ENCODE measurements around the gene S100A8. TPM values are rescaled to one million over a fixed set of nuclear protein-coding genes. Genes with fewer than 3 reads are reported as not detected.

The S100A8 gene
- total RNA-seq, 1 donor from 2014 or later = not detected

GRCh38 chr1:153399401-153400055 lies 8.7 kb upstream of the S100A8 start:
- Mint-ChIP-seq H3K4me1 (no peaks in the 10 kb centered on the region), H3K9me3 (peaks cover under 1% of the 10 kb centered on the region), H3K27ac (no peak overlapping the region), H3K27me3 (ENCODE audit: insufficient read depth, low read depth) (peaks cover 14% of the 10 kb centered on the region), H3K36me3 (no peaks in the 10 kb centered on the region), H3K4me3 (no peak overlapping the region)
- no peak overlapping the region for H3K9ac ChIP-seq
- no peaks in the 10 kb centered on the region for H3K27me3 ChIP-seq
- no peak overlapping the region for H2AFZ ChIP-seq (replicated peaks)
- no peak for DNase-seq (ENCODE audit: low spot score)
- H3K4me1 ChIP-seq = no peaks in the 10 kb centered on the region
- no peak overlapping the region for H3K27ac ChIP-seq
- no peaks in the 10 kb centered on the region for H4K20me1 ChIP-seq (ENCODE audit: low read depth)
- no peaks in the 10 kb centered on the region for H3K79me2 ChIP-seq (ENCODE audit: low read depth)
- no peak for TF ChIP-seq EZH2phosphoT487 (IDR thresholded peaks at IDR 0.05)
- TF ChIP-seq CTCF (IDR thresholded peaks at IDR 0.05) = no peak
- TF ChIP-seq EZH2 (IDR thresholded peaks at IDR 0.05) = no peak
- H3K36me3 ChIP-seq = no peaks in the 10 kb centered on the region
- H3K4me2 ChIP-seq = no peak overlapping the region
- no peak overlapping the region for H3K4me3 ChIP-seq
- no peaks in the 10 kb centered on the region for H3F3A ChIP-seq (ENCODE audit: low read depth)
- H3K9me3 ChIP-seq (ENCODE audit: low read depth) = no peaks in the 10 kb centered on the region

- no peak overlapping the region for H3K4me3 ChIP-seq
- no peaks in the 10 kb centered on the region for H3K27me3 ChIP-seq
- Mint-ChIP-seq H3K36me3 (no peaks in the 10 kb centered on the region), H3K9me3 (no peaks in the 10 kb centered on the region), H3K27me3 (ENCODE audit: insufficient read depth, low read depth) (peaks cover 12% of the 10 kb centered on the region), H3K27ac (no peak overlapping the region), H3K4me3 (no peak overlapping the region), H3K4me1 (no peaks in the 10 kb centered on the region)
- H3K4me1 ChIP-seq = no peaks in the 10 kb centered on the region
- no peaks in the 10 kb centered on the region for H3K36me3 ChIP-seq
- no peak overlapping the region for H3K27ac ChIP-seq
- H3K9ac ChIP-seq = no peak overlapping the region
- no peak overlapping the region for H3K4me2 ChIP-seq
- TF ChIP-seq EZH2 (IDR thresholded peaks at IDR 0.05) (no peak), CTCF (IDR thresholded peaks at IDR 0.05) (no peak), EZH2phosphoT487 (IDR thresholded peaks at IDR 0.05) (no peak)
- H3F3A ChIP-seq (ENCODE audit: low read depth) = no peaks in the 10 kb centered on the region
- H4K20me1 ChIP-seq (ENCODE audit: low read depth) = no peaks in the 10 kb centered on the region
- no peak for DNase-seq (ENCODE audit: low spot score)
- H3K9me3 ChIP-seq (ENCODE audit: low read depth) = no peaks in the 10 kb centered on the region
- no peak overlapping the region for H2AFZ ChIP-seq (replicated peaks)
- no peaks in the 10 kb centered on the region for H3K79me2 ChIP-seq (ENCODE audit: low read depth)
These were observed 7.2 kb upstream of the S100A8 start for GRCh38 chr1:153397924-153398651.

- no peak overlapping the region for H2AFZ ChIP-seq (replicated peaks)
- TF ChIP-seq CTCF (IDR thresholded peaks at IDR 0.05) (no peak), EZH2 (IDR thresholded peaks at IDR 0.05) (no peak), EZH2phosphoT487 (IDR thresholded peaks at IDR 0.05) (no peak)
- no peak overlapping the region for H3K27ac Mint-ChIP-seq
- no peak overlapping the region for H3K27ac ChIP-seq
- H3F3A ChIP-seq (ENCODE audit: low read depth) = no peaks in the 10 kb centered on the region
- no peak for DNase-seq (ENCODE audit: low spot score)
- peaks cover 12% of the 10 kb centered on the region for H3K27me3 Mint-ChIP-seq (ENCODE audit: insufficient read depth, low read depth)
- H3K36me3 Mint-ChIP-seq = no peaks in the 10 kb centered on the region
- H3K4me1 Mint-ChIP-seq = no peaks in the 10 kb centered on the region
- no peaks in the 10 kb centered on the region for H3K79me2 ChIP-seq (ENCODE audit: low read depth)
- no peak overlapping the region for H3K4me3 Mint-ChIP-seq
- H3K9me3 ChIP-seq (ENCODE audit: low read depth) = no peaks in the 10 kb centered on the region
- no peak overlapping the region for H3K4me3 ChIP-seq
- H3K4me2 ChIP-seq = no peak overlapping the region
- no peaks in the 10 kb centered on the region for H3K36me3 ChIP-seq
- no peak overlapping the region for H3K9ac ChIP-seq
- no peaks in the 10 kb centered on the region for H3K4me1 ChIP-seq
- no peaks in the 10 kb centered on the region for H3K9me3 Mint-ChIP-seq
- H3K27me3 ChIP-seq = no peaks in the 10 kb centered on the region
- H4K20me1 ChIP-seq (ENCODE audit: low read depth) = no peaks in the 10 kb centered on the region
These were observed 6.4 kb upstream of the S100A8 start for GRCh38 chr1:153397051-153397923.
